HG02798 (cell line): ENCODE data around the gene GRK4.

Source experiments
- ATAC-seq: cut with Tn5 transposase; IDR thresholded peaks from one replicate; pipeline ENCODE4 v1.9.1; 2021; ENCODE audit warnings: mild to moderate bottlenecking; ENCODE audit not compliant: unreplicated experiment, poor library complexity

The GRK4 gene

DNA sequence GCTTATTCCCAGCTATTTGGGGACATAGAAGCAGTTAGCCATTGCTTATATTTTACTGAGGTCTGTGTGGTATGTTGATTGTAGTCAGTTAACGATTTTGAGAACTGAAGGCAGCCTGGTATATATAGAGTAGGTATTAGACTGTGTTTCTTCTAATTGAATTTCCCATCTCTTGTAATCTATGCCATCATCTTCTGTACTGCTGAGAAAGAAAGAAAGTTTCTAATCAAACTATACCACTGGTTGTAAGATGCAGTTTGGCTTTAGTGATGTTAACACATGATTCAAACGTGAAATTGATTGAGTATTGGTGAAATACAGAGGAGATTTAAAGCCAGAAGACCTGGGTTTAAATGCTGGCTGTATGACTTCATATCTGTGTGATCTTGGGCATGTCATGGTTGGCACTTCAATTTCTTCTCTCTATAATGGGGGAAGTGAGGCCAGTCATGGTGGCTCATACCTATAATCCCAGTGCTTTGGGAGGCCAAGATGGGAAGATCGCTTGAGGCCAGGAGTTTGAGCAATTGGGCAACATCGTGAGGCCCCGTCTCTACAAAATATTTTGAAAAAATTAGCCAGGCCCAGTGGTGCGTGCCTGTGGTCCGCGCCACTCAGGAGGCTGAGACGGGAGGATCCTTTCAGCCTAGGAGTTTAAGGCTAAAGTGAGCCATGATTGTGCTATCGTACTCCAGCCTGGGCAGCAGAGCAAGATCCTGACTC lies 122.7 kb downstream of the GRK4 start:
- ATAC-seq = no peak

DNA sequence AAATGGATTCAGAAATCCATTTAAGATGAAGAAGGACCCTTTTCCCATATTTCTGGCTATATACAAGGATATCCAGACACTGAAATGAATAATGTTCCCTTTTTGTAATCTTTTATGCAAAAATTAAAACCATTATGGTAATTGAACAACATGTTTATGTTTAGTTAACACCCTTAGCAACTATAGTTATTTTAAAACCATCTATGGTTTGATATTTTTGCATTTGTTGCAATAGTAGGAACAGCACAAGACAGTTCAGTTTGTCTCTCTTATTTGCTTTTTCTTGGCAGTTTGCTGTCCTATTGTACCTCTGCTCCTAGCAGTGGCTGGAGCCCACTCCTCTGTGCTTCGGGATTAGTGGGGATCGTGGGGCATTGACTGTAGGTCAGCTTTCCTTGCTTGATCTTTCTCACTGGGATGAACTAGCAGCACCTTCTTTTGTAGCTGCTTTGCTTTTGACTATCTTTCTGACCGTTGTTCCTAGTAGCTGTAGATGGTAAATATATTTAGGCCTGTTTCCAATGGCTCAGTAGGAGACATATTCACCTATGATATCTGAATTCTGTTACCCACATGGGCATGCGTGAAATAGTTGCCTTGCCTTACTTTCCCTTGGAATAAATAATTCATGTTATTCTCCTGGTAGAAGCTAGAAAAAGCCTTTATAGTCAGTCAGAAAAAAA lies 123.9 kb downstream of the GRK4 start:
- no peak for ATAC-seq
